ENCODE results near the gene ABCC8.

- no peak for TF ChIP-seq CTCF (conservative IDR thresholded peaks at IDR 0.05; ENCODE audit: low read depth, low read length)
- no peak for TF ChIP-seq EZH2 (IDR thresholded peaks at IDR 0.05; ENCODE audit: borderline replicate concordance, low read depth, low read length, poor library complexity, severe bottlenecking)
Observed at GRCh38 chr11:17477084-17477333, 364 bp upstream of the ABCC8 start.
